Measurements from ENCODE around the gene ZDHHC13. TPM values are rescaled to one million over a fixed set of nuclear protein-coding genes. Genes with fewer than 3 reads are reported as not detected.

The ZDHHC13 gene
- total RNA-seq, 1 experiment from 2014 or later: 8.3 TPM

DNA sequence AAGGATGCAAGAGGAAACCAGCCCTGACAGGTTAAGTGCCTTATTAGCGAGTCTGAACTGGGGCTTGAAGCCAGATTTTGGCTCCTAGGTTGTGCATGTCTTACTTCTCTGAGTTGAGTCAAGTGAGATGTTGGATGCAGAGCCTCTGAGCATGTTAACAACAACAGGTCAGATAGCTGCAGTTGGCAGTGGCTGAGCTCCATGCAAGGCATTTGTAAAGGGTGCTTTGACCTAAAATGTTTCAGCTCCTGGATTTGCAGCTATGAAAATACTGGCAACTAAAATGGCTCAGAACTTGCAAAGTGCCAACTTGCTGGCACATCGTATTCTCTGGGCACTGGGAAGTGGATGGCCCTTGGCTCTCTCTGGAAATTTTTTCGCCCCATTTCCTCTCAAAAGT lies 101.2 kb downstream of the ZDHHC13 start:
- DNase-seq (ENCODE audit: unreplicated experiment): no peak
- Mint-ChIP-seq H3K27ac (ENCODE audit: low read depth, unreplicated experiment) (no peak overlapping the region), H3K36me3 (ENCODE audit: insufficient read depth, unreplicated experiment) (no peaks in the 10 kb centered on the region), H3K4me3 (ENCODE audit: unreplicated experiment) (no peak overlapping the region), H3K4me1 (ENCODE audit: insufficient read depth, unreplicated experiment) (peaks cover 14% of the 10 kb centered on the region), H3K27me3 (ENCODE audit: insufficient read depth, unreplicated experiment) (peaks cover 18% of the 10 kb centered on the region), H3K9me3 (ENCODE audit: unreplicated experiment) (no peaks in the 10 kb centered on the region)
- TF ChIP-seq, protein P1, sequence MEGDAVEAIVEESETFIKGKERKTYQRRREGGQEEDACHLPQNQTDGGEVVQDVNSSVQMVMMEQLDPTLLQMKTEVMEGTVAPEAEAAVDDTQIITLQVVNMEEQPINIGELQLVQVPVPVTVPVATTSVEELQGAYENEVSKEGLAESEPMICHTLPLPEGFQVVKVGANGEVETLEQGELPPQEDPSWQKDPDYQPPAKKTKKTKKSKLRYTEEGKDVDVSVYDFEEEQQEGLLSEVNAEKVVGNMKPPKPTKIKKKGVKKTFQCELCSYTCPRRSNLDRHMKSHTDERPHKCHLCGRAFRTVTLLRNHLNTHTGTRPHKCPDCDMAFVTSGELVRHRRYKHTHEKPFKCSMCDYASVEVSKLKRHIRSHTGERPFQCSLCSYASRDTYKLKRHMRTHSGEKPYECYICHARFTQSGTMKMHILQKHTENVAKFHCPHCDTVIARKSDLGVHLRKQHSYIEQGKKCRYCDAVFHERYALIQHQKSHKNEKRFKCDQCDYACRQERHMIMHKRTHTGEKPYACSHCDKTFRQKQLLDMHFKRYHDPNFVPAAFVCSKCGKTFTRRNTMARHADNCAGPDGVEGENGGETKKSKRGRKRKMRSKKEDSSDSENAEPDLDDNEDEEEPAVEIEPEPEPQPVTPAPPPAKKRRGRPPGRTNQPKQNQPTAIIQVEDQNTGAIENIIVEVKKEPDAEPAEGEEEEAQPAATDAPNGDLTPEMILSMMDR (IDR thresholded peaks at IDR 0.05; ENCODE audit: unreplicated experiment): no peak
- CTCF ChIA-PET: interaction anchor here (0.5 to 1.1 kb wide), 5 partner anchors 12 to 147 kb away, joined by 3 to 5 read pairs (median 4); no protein-coding TSS in a partner anchor
- intact Hi-C loops (cut with micrococcal nuclease): no loop called here
- no TSS peak for BruUV-seq (replicated peaks)
- POLR2A ChIA-PET: interaction anchor here (0.7 to 1.9 kb wide), 4 partner anchors 9 to 511 kb away, joined by 3 to 4 read pairs (median 3); no protein-coding TSS in a partner anchor

DNA sequence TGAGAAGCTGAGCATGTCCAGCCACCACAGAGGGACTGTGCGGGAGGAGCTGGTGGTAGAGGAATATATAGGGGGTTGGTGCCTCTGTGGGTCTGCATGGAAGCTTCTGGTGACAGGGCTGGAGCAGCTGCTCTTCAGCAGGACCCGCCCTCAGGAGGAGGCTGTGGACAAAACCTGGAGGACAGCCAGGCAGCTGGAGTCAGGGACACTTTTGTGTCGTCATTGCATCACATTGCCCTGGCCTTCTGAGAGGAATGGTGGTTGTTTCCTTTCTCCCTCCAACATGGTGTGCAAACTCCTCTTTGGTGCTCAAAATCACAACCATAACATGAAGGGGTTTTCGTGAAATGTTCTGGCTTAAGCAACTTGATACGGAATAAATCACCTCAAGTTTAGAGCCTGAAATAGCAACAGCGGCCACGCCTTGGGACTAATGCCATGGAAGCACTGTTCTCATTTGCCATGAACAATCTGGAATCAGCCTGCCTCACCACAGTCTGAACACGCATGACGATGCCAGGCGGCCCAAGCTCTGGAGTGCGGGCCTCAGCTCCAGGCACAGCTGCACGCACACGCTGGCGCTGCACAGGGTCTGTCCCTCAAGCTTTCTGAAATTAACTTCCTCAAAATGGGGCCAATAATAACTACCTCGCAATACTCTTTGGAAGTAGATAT lies 102.0 kb downstream of the ZDHHC13 start:
- Mint-ChIP-seq H3K27me3 (ENCODE audit: insufficient read depth, unreplicated experiment) (peaks cover 10% of the 10 kb centered on the region), H3K36me3 (ENCODE audit: insufficient read depth, unreplicated experiment) (no peaks in the 10 kb centered on the region), H3K4me3 (ENCODE audit: unreplicated experiment) (no peak overlapping the region), H3K27ac (ENCODE audit: low read depth, unreplicated experiment) (no peak overlapping the region), H3K9me3 (ENCODE audit: unreplicated experiment) (no peaks in the 10 kb centered on the region), H3K4me1 (ENCODE audit: insufficient read depth, unreplicated experiment) (peaks cover 14% of the 10 kb centered on the region)
- intact Hi-C loops (cut with micrococcal nuclease): no loop called here
- CTCF ChIA-PET: interaction anchor here (0.5 to 1.1 kb wide), 5 partner anchors 15 to 148 kb away, joined by 3 to 5 read pairs (median 4); no protein-coding TSS in a partner anchor
- TF ChIP-seq, protein P1 (IDR thresholded peaks at IDR 0.05; ENCODE audit: unreplicated experiment): no peak
- BruUV-seq (replicated peaks): no TSS peak
- POLR2A ChIA-PET: interaction anchor here (0.9 kb wide), 1 partner anchor 18 kb away, joined by 3 read pairs; no protein-coding TSS in a partner anchor
- peak; percentile 35 for DNase-seq (ENCODE audit: unreplicated experiment)

DNA sequence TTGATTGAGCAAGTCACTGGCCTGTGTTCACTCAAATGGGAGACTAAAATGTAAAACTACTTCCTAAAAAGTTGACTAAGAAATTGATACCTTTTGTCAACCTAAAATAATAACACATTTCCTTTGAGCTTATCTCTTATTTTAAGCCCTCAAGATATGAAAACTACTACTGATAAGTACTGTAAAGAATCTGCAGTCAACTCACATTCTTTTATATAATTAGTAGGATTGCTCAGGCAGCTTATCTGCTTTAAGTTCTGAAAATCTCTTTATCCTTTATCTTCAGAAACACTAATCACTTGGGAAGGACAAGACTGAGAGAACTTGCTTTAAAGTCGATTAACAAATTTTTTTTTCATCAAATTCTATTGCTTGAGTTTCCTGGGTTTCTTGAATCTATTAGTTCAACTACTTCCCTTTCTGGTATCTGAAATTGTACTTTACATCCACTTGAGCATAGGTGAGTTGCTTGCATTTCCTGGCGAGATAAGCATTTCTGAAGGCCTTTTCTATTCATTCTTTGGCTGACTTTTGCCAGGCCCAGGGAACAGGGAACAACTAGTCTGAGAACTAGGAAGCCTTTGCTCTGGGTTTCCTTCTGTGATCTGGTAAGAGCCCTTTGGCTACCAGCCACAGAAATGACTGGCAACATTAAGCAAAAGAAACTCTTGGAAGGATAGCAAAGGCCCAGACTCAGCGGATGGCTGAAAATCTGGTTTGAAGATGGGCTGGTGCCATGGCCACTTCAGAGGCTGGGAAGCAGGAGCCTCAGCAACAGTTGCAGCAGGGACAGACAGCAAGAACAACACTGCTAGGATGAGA lies 104.1 kb downstream of the ZDHHC13 start:
- TF ChIP-seq, protein P1 (IDR thresholded peaks at IDR 0.05; ENCODE audit: unreplicated experiment): no peak
- ChIA-PET POLR2A (interaction anchor here (0.6 to 1.3 kb wide), 3 partner anchors 9 to 94 kb away, joined by 3 to 4 read pairs (median 3); no protein-coding TSS in a partner anchor), CTCF (interaction anchor here (1.0 kb wide), 1 partner anchor 38 kb away, joined by 3 read pairs; no protein-coding TSS in a partner anchor)
- no peaks in the 10 kb centered on the region for H3K9me3 Mint-ChIP-seq (ENCODE audit: unreplicated experiment)
- no peaks in the 10 kb centered on the region for H3K27me3 Mint-ChIP-seq (ENCODE audit: insufficient read depth, unreplicated experiment)
- no TSS peak for BruUV-seq (replicated peaks)
- H3K4me1 Mint-ChIP-seq (ENCODE audit: insufficient read depth, unreplicated experiment): peaks cover 14% of the 10 kb centered on the region
- H3K36me3 Mint-ChIP-seq (ENCODE audit: insufficient read depth, unreplicated experiment): no peaks in the 10 kb centered on the region
- no peak overlapping the region for H3K4me3 Mint-ChIP-seq (ENCODE audit: unreplicated experiment)
- no peak for DNase-seq (ENCODE audit: unreplicated experiment)
- intact Hi-C loops (cut with micrococcal nuclease): no loop called here
- no peak overlapping the region for H3K27ac Mint-ChIP-seq (ENCODE audit: low read depth, unreplicated experiment)

DNA sequence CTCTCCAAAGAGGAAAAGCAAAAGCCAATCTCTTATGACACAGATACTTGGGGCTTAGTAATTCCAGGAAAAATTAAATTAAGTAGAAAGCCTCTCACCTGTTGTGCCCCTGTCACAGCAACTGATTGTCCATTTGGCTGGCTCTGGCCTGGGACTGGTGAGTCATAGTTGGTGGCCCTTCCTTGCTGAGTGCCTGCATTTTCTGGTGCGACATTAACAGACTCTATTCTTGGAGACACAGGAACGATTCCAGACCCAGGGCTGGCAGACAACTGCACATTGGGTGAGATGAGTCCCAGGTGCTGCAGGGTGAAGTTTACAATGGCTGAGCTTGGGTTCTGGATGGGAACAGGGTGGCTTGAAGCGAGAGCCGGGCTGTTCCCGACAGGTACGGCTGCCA lies 108.2 kb downstream of the ZDHHC13 start:
- Mint-ChIP-seq H3K4me3 (ENCODE audit: unreplicated experiment) (no peak overlapping the region), H3K36me3 (ENCODE audit: insufficient read depth, unreplicated experiment) (no peaks in the 10 kb centered on the region), H3K27ac (ENCODE audit: low read depth, unreplicated experiment) (no peak overlapping the region), H3K9me3 (ENCODE audit: unreplicated experiment) (no peaks in the 10 kb centered on the region), H3K4me1 (ENCODE audit: insufficient read depth, unreplicated experiment) (no peaks in the 10 kb centered on the region), H3K27me3 (ENCODE audit: insufficient read depth, unreplicated experiment) (no peaks in the 10 kb centered on the region)
- ChIA-PET CTCF (interaction anchor here (0.9 kb wide), 1 partner anchor 903 kb away, joined by 3 read pairs; no protein-coding TSS in a partner anchor), POLR2A (no interaction called here)
- intact Hi-C loops (cut with micrococcal nuclease): no loop called here
- TF ChIP-seq, protein P1 (IDR thresholded peaks at IDR 0.05; ENCODE audit: unreplicated experiment): no peak
- no peak for DNase-seq (ENCODE audit: unreplicated experiment)
- no TSS peak for BruUV-seq (replicated peaks)

Data from MCF 10A (cell line).